ENCODE measurements around the gene TAF8. TPM values are rescaled to one million over a fixed set of nuclear protein-coding genes. Genes with fewer than 3 reads are reported as not detected.
"Not testable (repeated sequence)": the region's sequence is repeated elsewhere in the genome, so short reads cannot be mapped to it uniquely, and the experiment has no call there.

The TAF8 gene
- polyA plus RNA-seq, 5 donors: 19.1 to 26.7 (median 26.3) TPM

DNA sequence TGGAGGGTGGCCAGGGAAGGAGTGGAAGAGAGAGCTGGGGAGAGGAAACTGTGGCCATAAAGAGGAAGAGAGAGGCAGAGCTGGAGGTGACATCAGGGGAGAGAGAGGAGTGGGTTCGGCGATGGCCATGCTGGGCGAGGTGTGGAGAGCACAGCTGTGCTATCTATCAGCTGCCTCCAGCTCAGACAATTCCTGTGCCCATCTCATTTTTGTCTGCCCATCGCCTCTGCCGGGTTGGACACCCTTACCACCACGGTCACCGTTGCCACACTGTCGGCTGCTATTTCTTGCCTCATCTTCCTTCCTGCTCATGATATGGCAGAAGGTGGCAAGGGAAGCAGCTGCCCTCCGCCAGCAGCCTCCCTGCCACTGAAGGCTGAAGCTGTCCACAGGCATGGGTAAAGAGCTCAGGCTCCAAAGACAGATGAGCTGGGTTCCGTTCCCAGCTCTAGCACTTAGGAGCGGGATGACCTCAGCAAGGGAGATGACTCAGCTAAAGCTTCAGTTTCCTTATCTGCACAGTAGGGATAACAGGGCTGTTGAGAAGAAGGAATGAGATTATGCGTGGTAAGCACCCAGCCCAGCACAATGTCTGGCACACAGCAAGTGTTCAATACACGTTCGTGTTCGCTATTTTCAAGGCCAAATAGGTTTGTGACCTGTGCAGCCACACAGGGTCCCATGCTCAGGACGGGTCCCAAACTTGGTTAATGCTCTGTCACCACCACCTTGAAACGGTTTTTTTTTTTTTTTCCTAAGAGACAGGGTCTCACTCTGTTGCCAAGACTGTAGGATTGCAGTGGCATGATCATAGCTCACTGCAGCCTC, 21.9 kb upstream of the TAF8 start:
- DNase-seq: no peak

DNA sequence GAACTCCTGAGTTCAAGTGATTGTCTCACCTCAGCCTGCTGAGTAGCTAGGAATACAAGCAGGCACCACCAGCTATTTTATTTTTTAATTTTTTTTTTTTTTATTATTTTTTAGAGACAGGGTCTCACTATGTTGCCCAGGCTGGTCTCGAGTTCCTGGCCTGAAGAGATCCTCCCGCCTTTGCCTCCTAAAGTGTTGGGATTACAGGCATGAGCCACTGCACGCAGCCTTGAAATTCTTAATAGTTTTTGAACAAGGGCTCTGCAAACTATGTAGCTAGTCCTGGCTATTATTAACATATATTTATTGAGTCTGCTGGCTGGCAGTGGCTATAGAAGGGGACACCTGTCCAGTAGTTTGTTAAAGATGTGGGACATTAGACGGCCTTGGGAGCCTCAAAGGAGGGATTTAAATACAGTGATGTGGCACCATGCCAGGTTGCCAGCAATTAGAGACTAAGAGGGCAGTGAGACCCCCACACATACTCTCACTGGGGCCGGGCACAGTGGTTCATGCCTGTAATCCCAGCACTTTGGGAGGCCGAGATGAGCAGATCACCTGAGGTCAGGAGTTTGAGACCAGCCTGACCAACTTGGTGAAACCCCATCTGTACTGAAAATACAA, 21.1 kb upstream of the TAF8 start:
- DNase-seq: no peak

DNA sequence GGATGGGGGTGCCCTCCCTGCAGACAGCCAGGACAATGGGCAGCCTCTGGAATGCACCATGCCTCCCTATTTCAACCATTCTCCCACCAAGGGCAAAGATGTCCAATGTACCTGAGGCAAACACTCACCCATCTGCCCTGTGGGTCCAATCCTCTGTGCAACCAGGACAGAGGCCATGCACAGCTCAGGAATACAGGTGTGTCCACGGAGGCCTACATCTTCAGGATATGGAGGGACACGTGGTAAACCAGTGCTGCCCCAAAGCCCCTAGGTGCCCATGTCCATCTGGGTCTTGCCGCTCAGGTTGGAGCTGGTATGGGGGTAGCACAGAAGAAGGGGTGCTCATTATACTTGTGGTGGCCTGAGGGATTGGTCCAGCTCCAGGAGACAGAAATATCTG, 20.4 kb upstream of the TAF8 start:
- no peak for DNase-seq

DNA sequence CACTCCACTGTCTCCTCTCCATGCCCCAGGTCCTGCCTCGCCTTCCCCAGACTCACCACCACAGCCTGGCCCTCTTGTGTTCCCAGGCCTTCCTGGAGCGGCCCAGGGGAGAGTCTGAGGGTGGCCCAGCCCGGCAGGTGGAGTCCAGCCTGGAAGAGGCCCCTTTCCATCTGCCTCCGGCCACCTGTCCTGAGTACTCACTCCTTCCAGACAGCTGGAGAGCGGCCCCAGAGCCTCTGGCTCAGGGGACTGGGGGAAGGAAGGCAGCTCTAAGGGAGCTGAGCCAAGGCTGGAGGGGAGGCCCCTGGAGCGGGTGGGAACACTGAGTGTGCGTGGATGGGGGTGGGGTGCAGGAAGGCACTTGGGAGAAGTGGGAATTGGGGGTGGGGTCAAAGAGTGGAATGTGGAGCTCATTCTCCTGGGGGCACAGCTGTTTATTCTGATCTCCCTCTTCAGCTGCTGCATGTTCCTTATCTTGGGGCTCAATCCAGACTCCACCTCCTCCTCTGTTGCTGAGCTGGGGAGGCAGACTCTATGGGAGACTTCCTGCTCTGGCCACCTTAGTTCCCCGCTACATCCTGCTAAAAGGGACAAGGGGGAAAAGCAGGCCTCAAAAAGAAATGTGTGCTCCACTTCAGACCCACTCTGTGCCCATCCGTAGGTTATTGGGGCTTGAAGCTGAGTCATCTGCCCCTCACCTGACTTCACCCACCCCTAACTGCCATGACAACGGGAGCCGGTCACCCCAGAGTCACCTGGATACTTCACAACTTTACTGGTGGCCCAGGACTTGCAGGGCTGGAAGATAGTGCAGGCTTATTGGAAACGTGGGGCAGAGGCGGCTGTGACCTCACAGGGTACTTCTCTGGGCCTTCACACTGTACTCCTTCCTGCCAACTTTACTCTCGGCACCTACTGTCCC, 19.5 kb upstream of the TAF8 start:
- peak in 1 of 2 donors; percentile 65 for DNase-seq

DNA sequence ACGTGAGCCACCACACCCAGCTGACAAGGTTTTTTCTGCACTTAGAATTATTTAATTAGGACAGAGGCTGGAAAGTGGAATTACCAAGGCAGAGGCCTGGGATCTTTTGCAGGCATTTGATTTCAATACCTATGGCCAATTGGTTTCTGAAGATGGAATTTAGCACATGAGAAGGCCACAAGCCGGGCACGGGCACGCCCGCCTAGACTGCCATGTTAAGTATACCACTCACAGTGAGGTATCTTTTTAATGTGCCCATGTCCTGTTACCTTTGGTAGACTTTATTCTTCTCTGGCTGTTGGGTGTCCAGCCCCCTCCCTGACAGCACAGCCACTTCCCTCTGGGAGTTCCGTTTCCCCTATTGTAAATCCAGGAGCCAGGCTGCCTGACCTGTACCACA, 18.0 kb upstream of the TAF8 start:
- no peak for DNase-seq

DNA sequence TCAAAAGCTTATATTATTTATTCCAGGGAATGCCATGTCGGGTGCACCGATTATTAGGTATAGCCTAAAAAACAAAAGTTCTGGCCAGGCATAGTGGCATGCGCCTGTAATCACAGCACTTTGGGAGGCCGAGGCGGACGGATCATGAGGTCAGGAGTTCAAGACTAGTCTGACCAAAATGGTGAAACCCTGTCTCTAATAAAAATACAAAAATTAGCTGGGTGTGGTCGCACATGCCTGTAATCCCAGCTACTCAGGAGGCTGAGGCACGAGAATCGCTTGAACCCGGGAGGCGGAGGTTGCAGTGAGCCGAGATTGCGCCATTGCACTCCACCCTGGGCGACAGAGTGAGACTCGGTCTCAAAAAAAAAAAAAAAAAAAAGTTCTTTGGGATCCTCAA, 12.7 kb upstream of the TAF8 start:
- not testable (repeated sequence) for DNase-seq

DNA sequence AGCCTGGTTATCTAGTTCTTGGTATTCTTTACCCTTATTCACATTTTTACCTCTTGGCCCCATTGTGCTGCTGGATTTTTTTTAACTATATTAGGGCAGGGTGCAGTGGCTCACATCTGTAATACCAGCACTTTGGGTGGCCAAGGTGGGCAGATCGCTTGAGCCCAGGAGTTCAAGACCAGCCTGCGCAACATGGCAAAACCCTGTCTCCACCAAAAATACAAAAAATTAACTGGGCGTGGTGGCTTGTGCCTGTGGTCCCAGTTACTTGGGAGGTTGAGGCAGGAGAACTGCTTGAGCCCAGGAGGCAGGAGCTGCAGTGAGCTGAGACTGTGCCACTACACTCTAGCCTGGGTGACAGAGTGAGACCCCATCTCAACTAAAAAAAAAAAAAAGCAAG, 12.2 kb upstream of the TAF8 start:
- DNase-seq: no peak

DNA sequence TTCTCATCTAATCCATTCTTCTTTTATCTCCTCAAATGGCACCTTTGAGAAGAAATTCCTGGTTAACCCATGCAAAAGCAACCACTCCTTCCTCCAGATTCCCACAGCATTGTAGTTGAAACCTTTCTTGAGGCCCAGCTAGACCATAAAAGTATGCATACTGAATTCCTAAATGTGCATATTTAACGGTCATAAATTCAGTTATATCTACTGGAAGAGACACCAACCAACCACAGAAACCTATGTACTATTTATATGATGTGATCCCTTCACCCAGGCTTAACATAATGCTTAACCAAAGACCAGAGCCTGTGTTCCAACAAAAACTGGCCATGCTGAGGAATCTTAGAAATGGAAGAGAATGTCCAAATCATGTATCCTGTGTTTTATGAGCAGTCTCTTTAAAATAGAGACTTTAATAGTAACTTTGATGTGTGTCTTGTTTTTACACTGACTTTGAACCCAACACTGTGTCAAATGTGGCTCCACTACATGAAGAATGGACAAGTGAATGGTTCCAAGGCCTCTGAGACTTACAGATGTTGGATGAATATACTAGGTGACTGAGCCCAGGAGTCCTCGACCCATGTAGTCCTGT, 11.4 kb upstream of the TAF8 start:
- no peak for DNase-seq

DNA sequence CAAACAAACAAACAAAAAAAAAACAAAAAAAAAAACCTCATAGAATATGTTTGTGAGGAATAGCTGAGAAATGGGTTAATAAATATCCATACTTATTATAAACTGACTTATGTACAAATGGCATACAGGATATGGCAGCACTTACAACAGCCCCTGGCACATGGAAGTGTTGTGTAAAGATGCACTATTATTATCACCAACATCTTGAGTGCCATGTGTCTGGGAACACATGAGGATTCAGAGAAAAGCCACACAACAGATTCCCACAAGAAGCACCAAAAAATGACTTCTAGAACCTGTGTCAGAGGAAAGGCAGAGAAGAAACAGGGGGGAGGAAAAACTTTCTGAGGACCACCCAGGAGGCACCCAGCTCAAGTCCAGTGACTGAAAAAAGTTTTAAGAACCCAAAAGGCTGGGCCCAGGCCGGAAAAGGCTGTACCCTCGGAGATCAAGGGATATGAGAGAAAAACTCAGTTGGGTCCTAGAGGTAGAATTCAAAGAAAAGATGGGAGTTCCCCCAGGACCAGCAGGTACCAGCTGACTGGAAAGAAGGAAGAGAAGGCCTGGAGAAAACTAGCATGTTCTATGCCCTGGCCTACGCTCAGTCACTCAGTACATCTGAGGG, 9.4 kb upstream of the TAF8 start:
- no peak for DNase-seq

DNA sequence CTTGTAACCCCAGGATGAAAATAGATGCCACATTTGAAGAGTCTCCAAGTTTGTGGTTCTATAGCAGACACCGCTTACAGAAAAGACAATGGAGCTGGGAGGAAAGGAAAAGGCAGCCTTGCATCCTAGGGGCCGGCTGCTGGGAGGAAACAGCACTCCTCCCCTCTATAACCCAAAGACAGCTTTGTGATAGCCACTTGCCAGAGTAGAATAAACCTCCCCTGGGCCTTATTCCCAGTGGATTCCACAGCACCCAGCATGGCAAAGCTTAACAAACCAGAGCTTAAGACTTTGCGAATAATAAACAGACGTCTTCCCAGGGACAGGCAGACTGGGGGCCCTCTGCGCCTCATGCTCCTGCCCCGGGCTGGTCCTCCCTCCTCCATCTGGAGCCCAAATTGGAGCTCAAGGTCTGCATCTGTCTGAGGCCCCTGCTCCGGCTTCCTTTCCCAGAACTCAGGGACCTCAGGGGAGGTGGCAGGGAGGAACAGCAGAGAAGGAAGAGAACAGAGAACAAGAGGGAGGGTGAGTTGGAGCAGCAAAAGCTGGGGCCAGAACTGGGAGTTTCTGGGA, 8.8 kb upstream of the TAF8 start:
- no peak for DNase-seq

DNA sequence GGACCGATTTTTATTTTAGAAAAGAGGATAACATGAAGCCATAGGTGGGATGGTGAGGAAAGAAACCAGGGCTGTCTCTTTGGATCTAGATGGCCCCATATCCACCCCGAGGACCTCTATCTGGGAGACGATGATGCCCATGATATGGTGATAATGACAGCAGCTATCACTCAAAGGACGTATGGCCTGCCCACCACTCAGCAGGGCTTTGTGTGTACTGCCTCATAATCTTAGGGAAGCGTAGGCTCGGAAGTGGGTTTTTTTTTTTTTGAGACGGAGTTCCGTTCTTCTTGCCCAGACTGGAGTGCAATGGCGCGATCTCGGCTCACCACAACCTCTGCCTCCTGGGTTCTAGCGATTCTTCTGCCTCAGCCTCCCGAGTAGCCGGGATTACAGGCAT, 8.2 kb upstream of the TAF8 start:
- no peak for DNase-seq

DNA sequence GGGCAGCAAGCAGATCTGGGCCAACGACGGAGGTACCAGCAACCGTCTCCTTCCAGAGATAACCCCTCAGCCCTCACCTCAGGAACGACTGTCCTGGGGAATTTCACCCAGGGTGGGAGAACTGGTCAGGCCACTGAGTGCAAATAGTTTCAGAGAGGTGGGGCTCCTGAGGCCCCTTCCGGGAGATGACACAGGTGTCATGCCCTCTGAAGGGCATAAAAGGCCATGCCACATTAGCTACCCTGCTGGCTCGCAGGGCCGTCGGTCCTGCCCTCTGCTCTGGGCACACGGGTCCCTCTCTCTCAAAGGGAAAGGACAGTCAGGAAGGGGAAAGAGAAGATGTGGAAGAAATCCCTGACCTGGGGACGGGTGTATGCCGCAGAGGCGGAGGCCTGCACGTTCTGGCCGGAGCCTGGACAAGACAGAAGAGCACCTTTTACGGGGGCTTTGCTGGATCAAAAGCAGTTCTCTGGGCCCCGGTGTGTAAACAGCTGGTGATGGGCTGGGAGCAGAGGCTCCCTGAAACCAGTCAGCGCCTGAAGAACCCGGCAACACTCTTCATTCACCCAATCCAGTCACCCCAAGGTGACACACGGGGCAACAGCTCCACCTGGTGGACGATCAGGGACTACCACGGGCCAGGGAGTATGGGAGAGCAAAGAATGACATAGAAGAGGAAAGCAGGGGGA, 6.4 kb upstream of the TAF8 start:
- peak; percentile 77 to 83 for DNase-seq

DNA sequence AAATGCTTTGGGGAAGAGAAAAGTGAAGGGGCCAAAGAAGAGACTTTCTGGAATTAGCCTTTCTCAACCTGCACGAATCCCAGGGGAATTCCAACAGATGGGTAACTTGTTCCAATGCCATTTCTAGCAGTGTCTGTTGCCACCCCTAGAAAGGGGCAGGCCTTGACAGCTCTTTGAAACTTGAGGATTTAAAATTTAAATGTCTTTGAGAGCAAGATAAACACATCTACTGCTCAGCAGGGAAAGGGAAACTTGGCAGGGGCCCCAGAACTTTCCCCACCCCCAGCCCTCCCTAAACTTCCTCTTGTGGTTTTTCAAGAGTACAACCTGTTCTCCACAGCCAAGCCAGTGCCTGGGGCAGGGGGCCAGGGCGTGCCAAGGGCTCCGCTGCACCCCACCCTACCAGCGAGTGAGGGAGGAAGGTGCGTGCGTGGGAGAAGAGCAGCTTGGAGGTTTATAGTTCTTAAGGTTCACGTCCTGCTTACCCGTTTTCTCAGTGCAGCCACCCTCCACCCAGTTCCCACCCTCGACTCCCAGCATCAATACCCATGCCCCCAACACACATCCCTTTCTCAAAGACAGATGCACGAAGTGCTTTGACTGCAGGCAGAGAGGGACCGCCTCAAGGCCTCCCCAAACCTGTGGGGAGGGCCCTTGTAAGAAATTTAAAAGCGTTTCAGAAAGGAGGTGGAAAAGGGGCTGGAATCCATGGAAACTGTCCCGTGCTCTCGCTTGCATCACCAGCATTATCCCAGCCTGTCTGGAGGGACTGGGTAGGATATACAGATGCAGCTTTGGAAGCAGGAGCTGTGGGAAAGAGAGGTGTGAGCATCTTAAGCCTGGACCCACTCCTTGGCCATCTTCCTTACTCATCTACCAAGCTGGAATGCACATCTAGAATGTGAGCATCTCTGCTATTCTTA, 4.5 kb upstream of the TAF8 start:
- DNase-seq: peak; percentile 75 to 81

DNA sequence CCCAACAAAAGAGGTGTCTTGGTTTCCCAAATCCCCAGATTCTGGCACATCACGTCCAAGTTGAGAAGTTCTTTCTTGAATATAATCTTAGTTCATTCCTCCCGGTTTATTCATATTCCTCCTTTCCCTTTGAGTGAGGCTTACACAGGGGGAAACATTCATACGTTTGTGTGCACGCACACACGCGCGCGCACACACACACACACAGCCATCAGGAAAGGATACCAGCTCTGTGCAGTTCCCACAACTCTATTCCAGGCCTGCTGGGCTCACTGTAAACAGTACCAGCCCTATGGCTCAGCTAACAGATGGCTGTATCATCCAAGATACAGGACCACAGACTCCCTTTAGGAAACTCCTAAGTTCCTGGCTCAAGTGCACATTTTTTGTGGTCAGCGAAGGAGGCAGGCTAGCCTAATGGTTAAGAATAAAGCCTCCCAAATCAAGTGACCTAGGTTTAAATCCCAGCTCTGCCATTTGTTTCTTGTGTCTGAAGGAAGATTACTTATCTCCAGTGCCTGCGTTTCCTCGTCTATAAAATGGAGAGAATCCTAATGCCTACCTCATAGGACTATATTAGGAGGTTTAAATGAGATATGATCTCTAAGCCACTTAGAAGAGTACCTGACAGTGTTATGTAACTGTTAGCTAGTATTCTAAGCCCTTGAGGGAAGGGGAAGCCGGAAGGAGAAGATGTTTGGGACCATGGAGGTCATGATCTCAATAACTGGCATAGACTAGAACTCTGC, 3.7 kb upstream of the TAF8 start:
- no peak for DNase-seq

DNA sequence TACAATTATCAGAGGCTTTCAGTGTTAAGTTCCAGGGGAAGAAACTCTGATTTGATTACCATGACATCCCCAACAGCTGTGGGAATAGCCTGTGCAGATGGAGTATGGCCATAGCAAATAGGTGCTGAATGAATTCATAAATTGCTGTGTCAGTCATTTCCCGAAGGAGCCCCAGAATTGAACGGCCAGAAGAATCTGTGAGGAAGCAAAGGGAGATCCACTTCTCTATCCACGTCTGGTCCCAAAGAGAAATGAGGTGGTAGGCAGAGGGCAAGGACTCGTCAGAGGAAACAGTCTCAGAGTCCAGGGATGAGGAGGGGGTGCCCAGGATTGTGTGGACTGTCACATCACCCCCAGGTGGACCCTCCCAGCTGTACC, 3.1 kb upstream of the TAF8 start:
- DNase-seq: no peak

DNA sequence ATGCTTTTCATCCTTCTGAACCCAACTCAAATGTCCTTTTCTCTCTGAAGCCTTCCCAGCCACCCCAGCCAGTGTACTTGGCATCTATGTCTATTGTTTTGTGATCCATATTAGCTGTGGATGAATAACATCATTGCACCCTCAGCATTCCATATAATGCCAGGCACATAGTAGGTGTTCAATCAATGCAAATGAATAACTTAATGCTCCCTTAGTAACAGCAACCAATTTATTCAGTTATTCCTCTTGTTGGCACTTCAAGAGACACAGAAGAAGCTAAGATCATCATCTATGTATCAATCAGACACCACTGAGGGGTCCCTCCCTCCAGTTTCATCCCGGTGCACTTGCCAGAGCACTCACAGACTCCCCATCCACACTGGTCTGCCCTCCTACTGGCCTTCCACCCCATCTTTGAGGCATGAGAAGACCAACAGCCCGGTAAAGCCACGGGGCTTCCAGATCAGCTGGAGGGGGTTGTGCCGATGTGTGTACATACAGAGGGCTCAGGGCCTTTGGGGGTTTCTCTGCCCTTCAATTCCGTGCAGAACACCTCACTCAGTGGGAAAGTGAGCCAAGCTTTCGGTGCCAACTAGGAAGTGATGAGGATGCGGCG, 2.4 kb upstream of the TAF8 start:
- DNase-seq: no peak

DNA sequence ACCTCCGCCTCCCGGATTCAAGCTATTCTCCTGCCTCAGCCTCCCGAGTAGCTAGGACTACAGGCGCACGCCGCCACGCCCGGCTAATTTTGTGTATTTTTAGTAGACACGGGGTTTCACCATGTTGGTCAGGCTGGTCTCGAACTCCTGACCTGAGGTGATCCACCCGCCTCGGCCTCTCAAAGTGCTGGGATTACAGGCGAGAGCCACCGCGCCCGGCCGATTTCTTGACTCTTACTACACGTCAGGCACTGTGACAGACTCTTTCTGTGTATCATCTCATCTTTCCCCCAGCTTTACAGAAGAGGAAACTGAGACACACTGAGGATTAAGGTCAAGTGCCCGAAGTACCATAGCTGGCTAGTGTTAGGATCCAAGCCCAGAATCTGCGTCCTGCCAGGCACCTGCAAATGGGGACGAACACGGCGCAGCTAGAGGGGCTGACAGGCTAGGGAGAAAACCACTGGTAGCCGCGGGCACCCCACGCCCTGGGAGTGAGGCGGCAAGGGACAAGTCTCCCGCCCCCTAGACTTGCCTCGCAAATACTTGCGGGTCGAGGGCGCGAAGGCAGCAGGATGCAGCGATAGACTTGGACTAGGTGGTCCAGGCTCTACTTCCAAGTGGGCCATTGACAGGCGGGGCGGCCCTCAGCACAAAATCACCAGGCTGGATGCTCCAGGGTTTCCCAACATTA, 1.1 kb upstream of the TAF8 start:
- no peak for DNase-seq

DNA sequence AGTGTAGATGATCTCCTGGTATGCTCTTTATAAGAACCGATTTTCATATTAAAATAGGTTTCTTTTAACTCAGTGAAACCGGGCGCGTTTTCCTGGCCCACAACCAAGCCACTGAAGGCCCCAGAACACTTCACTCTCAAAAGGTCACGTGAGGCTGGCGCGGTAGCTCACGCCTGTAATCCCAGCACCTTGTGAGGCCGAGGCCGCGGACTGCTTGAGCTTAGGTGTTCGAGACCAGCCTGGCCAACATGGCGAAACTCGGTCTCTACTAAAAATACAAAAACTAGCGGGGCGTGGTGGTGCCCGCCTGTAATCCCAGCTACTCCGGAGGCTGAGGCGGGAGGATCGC, 402 bp upstream of the TAF8 start:
- no peak for DNase-seq

Measured in right lung (tissue), 5 donors.